Liver (tissue), 2 donors: ENCODE measurements around the gene GUCD1.

ENCODE experiments used
- CTCF ChIP-seq: fragments of 150-350 bp; IDR thresholded peaks from 2 replicates; pipeline ENCODE4 v1.5.1; 2017; ENCODE audit warnings: improper control_type of control experiment, low read depth, low read length; ENCODE audit not compliant: missing input control
- FOXA1 ChIP-seq: IDR thresholded peaks from 2 replicates; pipeline ENCODE4 v1.6.1; 2016; ENCODE audit warnings: antibody characterized with exemption
- TF ChIP-seq, protein P1 (sequence below): IDR thresholded peaks from 2 replicates; pipeline ENCODE4 v1.6.1; 2016; ENCODE audit warnings: antibody characterized with exemption
- donor health status: healthy.

DNA sequence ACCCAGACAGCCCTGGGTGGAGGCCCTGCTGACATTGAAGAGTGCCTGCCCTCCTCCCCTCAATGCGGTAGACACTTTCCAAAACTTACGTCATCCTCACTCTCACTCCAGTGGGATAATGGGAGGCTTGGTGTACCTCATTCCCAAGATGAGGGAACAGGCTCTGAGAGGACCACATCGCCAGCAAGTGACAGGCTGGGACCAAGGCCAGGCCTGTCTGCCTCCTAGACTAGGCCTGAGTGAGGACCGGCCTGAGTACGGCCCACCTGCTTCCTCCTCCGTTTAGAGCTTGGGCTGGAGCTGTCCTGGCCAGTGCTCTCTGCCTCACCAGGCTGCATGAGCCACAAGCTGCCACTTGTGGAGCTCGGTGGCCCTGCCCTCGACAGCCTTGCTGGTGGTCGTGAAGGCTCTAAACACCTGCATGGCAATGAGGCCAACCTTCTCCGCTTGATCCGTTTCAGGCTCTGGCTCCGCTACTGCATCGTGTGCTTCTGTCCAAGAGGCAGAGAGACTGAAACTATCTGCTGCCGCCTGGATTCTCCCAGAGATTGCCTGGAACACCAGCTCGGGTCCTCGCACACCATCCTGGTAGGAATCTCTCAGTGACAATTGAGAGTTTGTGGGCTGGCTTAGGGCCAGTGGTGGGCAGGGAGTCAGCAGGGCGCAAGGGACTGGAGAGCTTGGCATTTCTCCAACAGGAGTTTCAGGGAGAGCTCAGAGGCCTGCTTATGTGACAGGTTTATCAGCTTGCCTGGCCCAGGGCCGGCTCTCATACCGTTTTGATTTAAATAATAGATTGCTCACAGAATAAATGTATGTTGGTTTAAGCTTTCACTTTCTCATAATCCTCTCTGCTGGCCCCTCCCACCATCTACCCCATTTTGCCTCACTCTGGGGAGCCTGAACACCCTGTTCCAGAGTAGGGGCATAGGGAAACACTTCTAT is 28.6 kb upstream of the GUCD1 start:
- TF ChIP-seq, protein P1, sequence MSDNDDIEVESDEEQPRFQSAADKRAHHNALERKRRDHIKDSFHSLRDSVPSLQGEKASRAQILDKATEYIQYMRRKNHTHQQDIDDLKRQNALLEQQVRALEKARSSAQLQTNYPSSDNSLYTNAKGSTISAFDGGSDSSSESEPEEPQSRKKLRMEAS = no peak
- TF ChIP-seq CTCF (no peak), FOXA1 (no peak)
